ENCODE results near the gene RAB1B.

DNA sequence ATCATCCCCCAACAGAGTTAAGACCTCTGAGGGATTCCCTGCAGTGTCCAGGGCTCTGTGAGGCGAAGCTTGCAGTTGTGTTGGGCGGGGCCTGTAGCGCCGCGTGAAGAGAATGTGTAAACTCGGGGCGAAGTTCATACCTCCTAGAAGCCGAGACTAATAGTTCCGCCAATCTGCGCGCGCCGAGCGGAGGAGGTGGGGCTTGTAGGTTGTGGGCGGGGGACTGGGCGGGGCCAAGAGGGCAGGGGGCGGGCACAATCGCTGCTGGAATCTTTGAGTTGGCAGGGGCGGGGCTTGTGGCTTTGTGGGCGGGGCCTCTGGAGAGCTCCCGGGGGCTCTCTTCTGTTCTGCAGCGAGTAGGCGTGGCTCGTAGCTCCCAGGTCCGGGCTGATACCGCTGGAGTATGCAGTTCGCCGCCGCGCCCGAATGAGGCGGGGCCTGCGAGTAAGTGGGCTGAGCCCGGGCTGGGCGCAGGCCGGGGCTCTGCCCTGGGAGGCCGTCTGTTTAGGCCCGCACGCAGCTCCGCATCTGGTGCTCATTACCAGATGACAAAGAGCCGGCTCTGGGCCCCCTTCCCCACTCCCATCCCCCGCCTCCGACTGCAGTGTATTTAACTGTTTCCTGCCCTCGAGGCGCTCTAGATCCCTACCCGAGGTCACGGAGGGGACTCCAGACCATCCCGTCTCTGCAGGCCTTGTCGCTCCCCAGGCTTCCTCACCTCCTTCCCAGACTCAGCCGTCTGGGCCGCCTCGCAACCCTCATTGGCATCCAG lies 44.3 kb downstream of the RAB1B start:
- TF ChIP-seq, protein P1, sequence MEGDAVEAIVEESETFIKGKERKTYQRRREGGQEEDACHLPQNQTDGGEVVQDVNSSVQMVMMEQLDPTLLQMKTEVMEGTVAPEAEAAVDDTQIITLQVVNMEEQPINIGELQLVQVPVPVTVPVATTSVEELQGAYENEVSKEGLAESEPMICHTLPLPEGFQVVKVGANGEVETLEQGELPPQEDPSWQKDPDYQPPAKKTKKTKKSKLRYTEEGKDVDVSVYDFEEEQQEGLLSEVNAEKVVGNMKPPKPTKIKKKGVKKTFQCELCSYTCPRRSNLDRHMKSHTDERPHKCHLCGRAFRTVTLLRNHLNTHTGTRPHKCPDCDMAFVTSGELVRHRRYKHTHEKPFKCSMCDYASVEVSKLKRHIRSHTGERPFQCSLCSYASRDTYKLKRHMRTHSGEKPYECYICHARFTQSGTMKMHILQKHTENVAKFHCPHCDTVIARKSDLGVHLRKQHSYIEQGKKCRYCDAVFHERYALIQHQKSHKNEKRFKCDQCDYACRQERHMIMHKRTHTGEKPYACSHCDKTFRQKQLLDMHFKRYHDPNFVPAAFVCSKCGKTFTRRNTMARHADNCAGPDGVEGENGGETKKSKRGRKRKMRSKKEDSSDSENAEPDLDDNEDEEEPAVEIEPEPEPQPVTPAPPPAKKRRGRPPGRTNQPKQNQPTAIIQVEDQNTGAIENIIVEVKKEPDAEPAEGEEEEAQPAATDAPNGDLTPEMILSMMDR (IDR thresholded peaks at IDR 0.05; ENCODE audit: borderline replicate concordance, extremely low read depth, low read length, poor library complexity, severe bottlenecking), result no peak
- TF ChIP-seq EZH2 (IDR thresholded peaks at IDR 0.05; ENCODE audit: borderline replicate concordance, low read depth, low read length, severe bottlenecking), result no peak

Data from DND-41 (cell line).